Heart right ventricle (tissue), 16 donors: ENCODE measurements around the gene MRPL23. TPM values are rescaled to one million over a fixed set of nuclear protein-coding genes. Genes with fewer than 3 reads are reported as not detected.

Source experiments
- ATAC-seq, 8 donors: fragments of 200-7000 bp; cut with Tn5 transposase; one replicate each; pipeline ENCODE4 v1.9.1; 2020; ENCODE audit warnings: mild to moderate bottlenecking in 8 of 8, moderate library complexity in 8 of 8, moderate number of reproducible peaks in 1 of 8
- DNase-seq, 2 donors: peaks; one replicate each; pipeline ENCODE4 v3.0.0-alpha.2; 2020
- H3K27ac ChIP-seq, 10 donors: fragments of 200-600 bp; sonication (generic) in 2 of 10; one replicate each; pipeline versions ENCODE4 v1.5.0 to v1.8.0; 2020 to 2022; ENCODE audit warnings: mild to moderate bottlenecking in 3 of 10
- H3K27me3 ChIP-seq, 7 donors: fragments of 200-600 bp; one replicate each; pipeline ENCODE4 v1.8.0; 2021 to 2022; ENCODE audit warnings: mild to moderate bottlenecking in 2 of 7
- H3K36me3 ChIP-seq, 9 donors: fragments of 200-600 bp; sonication (generic) in 1 of 9; one replicate each; pipeline versions ENCODE4 v1.5.0 to v1.8.0; 2020 to 2022; ENCODE audit warnings: mild to moderate bottlenecking in 2 of 9
- H3K4me1 ChIP-seq, 9 donors: fragments of 200-600 bp; sonication (generic) in 1 of 9; one replicate each; pipeline versions ENCODE4 v1.5.0 to v1.8.0; 2020 to 2022; ENCODE audit warnings: mild to moderate bottlenecking in 4 of 9
- H3K4me3 ChIP-seq, 10 donors: fragments of 200-600 bp; sonication (generic) in 2 of 10; one replicate each; pipeline versions ENCODE4 v1.5.0 to v1.8.0; 2020 to 2022; ENCODE audit warnings: mild to moderate bottlenecking in 7 of 10, moderate library complexity in 2 of 10
- H3K9me3 ChIP-seq, 11 donors: fragments of 200-600 bp in 10 of 11; sonication (generic) in 2 of 11; one replicate each; pipeline versions ENCODE4 v1.5.0 to v1.8.0; 2013 to 2022; ENCODE audit warnings: mild to moderate bottlenecking in 2 of 11, control low read depth in 1 of 11, moderate library complexity in 1 of 11
- CTCF ChIP-seq, 9 donors: fragments of 200-600 bp; sonication (generic) in 2 of 9; IDR thresholded peaks; one replicate each; pipeline versions ENCODE4 v1.5.0 to v1.8.0; 2021 to 2022; ENCODE audit warnings: antibody characterized with exemption in 9 of 9, mild to moderate bottlenecking in 5 of 9, moderate library complexity in 1 of 9
- WGBS, 2 donors: extraction: QIAGEN DNeasy Blood & Tissue Kit; methylation state at CpG; one replicate each; pipeline ENCODE4 v1.1.7; 2013; ENCODE audit warnings: inconsistent platforms in 1 of 2; 5-methylcytosine and 5-hydroxymethylcytosine counted together
- intact Hi-C, 10 donors: fragments of 100-400 bp; cut with DNase I; formaldehyde crosslinking; loops; one replicate each; pipeline versions ENCODE4 v1.11.1 to v1.14.2; 2022
- long read RNA-seq, 3 donors: library from polyadenylated mRNA; unstranded; transcript quantifications; one replicate each; pipeline ENCODE4 v2.0.0, GENCODE V29; 2020 to 2021
- polyA plus RNA-seq, 2 donors: library from polyadenylated mRNA; stranded (reverse); fragments of 200-250 nt; gene quantifications; one replicate each; pipeline ENCODE4 v1.2.3, GENCODE V29; 2013
- total RNA-seq, 10 donors: library from RNA; stranded (reverse); fragmentation: NEBNext Ultra II Directional in 3 of 10; extraction: Animal tissue kit (Norgen Biotek cat#: 25700) in 3 of 10; gene quantifications; one replicate each; pipeline versions ENCODE4 v1.2.1 to v1.2.4, GENCODE V29; 2021 to 2023
- donor health status: Arrhythmogenic right ventricular cardiomyopathy.
- donor health status: ischemic (EF 13 %, LVEDD 7.1; RV severe dilation, severe dysfunction).
- donor health status: healthy with polysubstance abuse.
- donor health status: DM: no; HTN: yes; CAD: no.
- donor health status: DM: no; HTN: no; CAD: no.
- donor health status: ischemic (EF 25% LVEDD 6.9; RV normal size, moderate dysfunction).
- donor health status: ischemic (EF 25% LVEDD 5.7; RV mildly dilated, moderate dysfunction).
- donor health status: healthy.
- donor health status: DM: yes; HTN: yes; CAD: no.
- donor health status: Ischemic cardiomyopathy.
- donor health status: ischemic (EF 35%, LVEDD 5.7; RV mildly dilated, moderate dysfunction).
- donor health status: nonischemic (EF 11% LVEDD 7.7; RV severe dilation, severe dysfunction).
- donor health status: DM: yes; HTN: yes; CAD: no.
- donor health status: PGD.
- donor health status: ischemic (EF 29% LVEDD 5.4; RV normal size, mild dysfunction).
- donor health status: nonischemic (EF 23%, LVEDD 6.1; RV moderate dilation, normal function).

Gene MRPL23
- 10 to 100 TPM; 45.9 to 95.8 (median 74.2) TPM for total RNA-seq
- polyA plus RNA-seq: 100 to 1,000 TPM; 225 to 356 TPM
- long read RNA-seq, donor 1, transcript MRPL23-205 (5 exons, 736 nt): major isoform, 60 of 75 reads
- long read RNA-seq, donor 1, partial matches to known transcripts: 7 of 75 reads
- long read RNA-seq, donor 1, other reads (novel, unspliced or antisense): 8 of 75 reads
- long read RNA-seq, donor 2, transcript MRPL23-205 (5 exons, 736 nt): major isoform, 60 of 76 reads
- long read RNA-seq, donor 2, partial matches to known transcripts: 6 of 76 reads
- long read RNA-seq, donor 2, other reads (novel, unspliced or antisense): 9 of 76 reads
- long read RNA-seq, donor 3: 0 reads

GRCh38 chr11:1946812-1947484 lies at the start of gene MRPL23:
Gene MRPL23 (plus strand): TSS chr11:1947332. CDS start chr11:1947363, 31 bp downstream.
- Histone ChIP-seq H3K4me3 (no peak within 1 kb of the TSS), H3K9me3 (no peaks in the 10 kb centered on the region), H3K27me3 (no peaks in the 10 kb centered on the region), H3K36me3 (no peaks in the 10 kb centered on the region), H3K27ac (no peak within 1 kb of the TSS), H3K4me1 (peaks cover 0 to 15% (median 4%) of the 10 kb centered on the region in 9 donors)
- TF ChIP-seq CTCF (IDR thresholded peaks at IDR 0.05): no peak
- DNase-seq (peak in 1 of 2 donors; percentile 14), ATAC-seq (peak; percentile 1 to 74 (median 48))
- WGBS, 2 donors: 0% methylated on average over 6 of the region's 85 CpGs; no CpG with 5 or more reads in 1 of the 2 donors
- intact Hi-C loops: loop anchor here in 2 of 10 donors (10.0 kb wide), 1 partner anchor 52 kb away; the partner anchor contains the start of gene PRR33 (in 2 of the 2)

- no peaks in the 10 kb centered on the region for H3K27me3 ChIP-seq
- no peaks in the 10 kb centered on the region for H3K9me3 ChIP-seq
- WGBS, 2 donors: 88 to 94% methylated on average over 4 of the region's 4 CpGs
- intact Hi-C loops: loop anchor here in 3 of 10 donors (1.0 to 10.0 kb wide), 2 partner anchors 41 to 46 kb away; partner anchors contain the start of gene MRPL23 (in 2 of the 3)
- no peaks in the 10 kb centered on the region for H3K36me3 ChIP-seq
- no peak for DNase-seq
- H3K4me1 ChIP-seq: peaks cover 0 to 9% (median 0%) of the 10 kb centered on the region in 9 donors
- ATAC-seq: no peak
- peak overlapping the region in 1 of 10 donors; percentile 48 for H3K27ac ChIP-seq
- no peak overlapping the region for H3K4me3 ChIP-seq
- no peak for TF ChIP-seq CTCF (IDR thresholded peaks at IDR 0.05)
These were observed 48.0 kb upstream of the MRPL23 start for GRCh38 chr11:1899090-1899489.

- WGBS, 2 donors: 71 to 72% methylated on average over 5 of the region's 5 CpGs
- no peak for TF ChIP-seq CTCF (IDR thresholded peaks at IDR 0.05)
- Histone ChIP-seq H3K27ac (peak overlapping the region in 1 of 10 donors; percentile 48), H3K27me3 (no peaks in the 10 kb centered on the region), H3K4me1 (peaks cover 0 to 9% (median 0%) of the 10 kb centered on the region in 9 donors), H3K36me3 (no peaks in the 10 kb centered on the region), H3K4me3 (no peak overlapping the region), H3K9me3 (no peaks in the 10 kb centered on the region)
- DNase-seq (no peak), ATAC-seq (no peak)
- intact Hi-C loops: loop anchor here in 3 of 10 donors (1.0 to 10.0 kb wide), 2 partner anchors 41 to 45 kb away; partner anchors contain the start of gene MRPL23 (in 2 of the 3)
These were observed 47.4 kb upstream of the MRPL23 start for GRCh38 chr11:1899686-1900085.

GRCh38 chr11:1906181-1906580 lies 41.0 kb upstream of the MRPL23 start:
- ATAC-seq (no peak), DNase-seq (no peak)
- no peak for TF ChIP-seq CTCF (IDR thresholded peaks at IDR 0.05)
- WGBS, 2 donors: 25 to 52% methylated on average over 5 of the region's 5 CpGs
- Histone ChIP-seq H3K27me3 (no peaks in the 10 kb centered on the region), H3K9me3 (no peaks in the 10 kb centered on the region), H3K36me3 (no peaks in the 10 kb centered on the region), H3K4me1 (peaks cover 3 to 50% (median 35%) of the 10 kb centered on the region in 9 donors), H3K4me3 (no peak overlapping the region), H3K27ac (peak overlapping the region; percentile 21 to 88 (median 83))
- intact Hi-C loops: no loop called here
